GM23248 (cell line): ENCODE data around the gene SMTN. TPM values are rescaled to one million over a fixed set of nuclear protein-coding genes. Genes with fewer than 3 reads are reported as not detected.

Experiments used
- DNase-seq: peaks from one replicate; pipeline ENCODE4 v3.0.0-alpha.2; 2015
- H2AFZ ChIP-seq: fragments of 200-600 bp; sonication (generic); 2 replicates; pipeline ENCODE4 v1.6.1; 2016; ENCODE audit warnings: antibody characterized with exemption
- H3F3A ChIP-seq: fragments of 200-600 bp; sonication (generic); 2 replicates; pipeline ENCODE4 v1.6.1; 2016; ENCODE audit warnings: mild to moderate bottlenecking, antibody characterized with exemption, mixed run types; ENCODE audit not compliant: insufficient read depth
- H3K27ac ChIP-seq: fragments of 200-600 bp; sonication (generic); 2 replicates; pipeline ENCODE4 v1.5.1; 2016; ENCODE audit warnings: mild to moderate bottlenecking
- H3K27me3 ChIP-seq: fragments of 200-600 bp; sonication (generic); replicated peaks from 2 replicates; pipeline ENCODE4 v1.6.1; 2016; ENCODE audit warnings: mild to moderate bottlenecking; ENCODE audit not compliant: insufficient read depth
- H3K36me3 ChIP-seq: fragments of 200-600 bp; sonication (generic); 2 replicates; pipeline ENCODE4 v1.6.1; 2016; ENCODE audit warnings: low read depth, mild to moderate bottlenecking
- H3K4me1 ChIP-seq: fragments of 200-600 bp; sonication (generic); 2 replicates; pipeline ENCODE4 v1.6.1; 2016; ENCODE audit warnings: mild to moderate bottlenecking; ENCODE audit not compliant: insufficient read depth
- H3K4me2 ChIP-seq: fragments of 200-600 bp; sonication (generic); one replicate; pipeline ENCODE4 v1.6.1; 2016; ENCODE audit warnings: mild to moderate bottlenecking; ENCODE audit not compliant: unreplicated experiment
- H3K4me3 ChIP-seq: fragments of 200-600 bp; sonication (generic); 2 replicates; pipeline ENCODE4 v1.5.1; 2016; ENCODE audit warnings: mild to moderate bottlenecking
- H3K79me2 ChIP-seq: fragments of 200-600 bp; sonication (generic); 2 replicates; pipeline ENCODE4 v1.6.1; 2016; ENCODE audit warnings: mild to moderate bottlenecking; ENCODE audit not compliant: insufficient read depth
- H3K9ac ChIP-seq: fragments of 200-600 bp; sonication (generic); 2 replicates; pipeline ENCODE4 v1.6.1; 2016; ENCODE audit warnings: mild to moderate bottlenecking
- H3K9me2 ChIP-seq: fragments of 200-600 bp; sonication (generic); 2 replicates; pipeline ENCODE4 v1.6.1; 2016; ENCODE audit warnings: mixed run types, mild to moderate bottlenecking, moderate library complexity; ENCODE audit not compliant: insufficient read depth
- H3K9me3 ChIP-seq: fragments of 200-600 bp; sonication (generic); one replicate; pipeline ENCODE4 v1.6.1; 2017; ENCODE audit warnings: low read depth
- H4K20me1 ChIP-seq: fragments of 200-600 bp; sonication (generic); 2 replicates; pipeline ENCODE4 v1.6.0; 2016; ENCODE audit not compliant: insufficient read depth
- EZH2 ChIP-seq: fragments of 200-600 bp; sonication (generic); IDR thresholded peaks from 2 replicates; pipeline ENCODE4 v1.6.1; 2018; ENCODE audit warnings: antibody characterized with exemption, mild to moderate bottlenecking; ENCODE audit not compliant: insufficient read depth, poor library complexity, severe bottlenecking
- EZH2phosphoT487 ChIP-seq: fragments of 200-600 bp; sonication (generic); IDR thresholded peaks from 2 replicates; pipeline ENCODE4 v1.6.1; 2018; ENCODE audit warnings: antibody characterized with exemption, moderate library complexity, mild to moderate bottlenecking, low read depth; ENCODE audit not compliant: insufficient read depth
- WGBS, 2 experiments: methylation state at CpG; one replicate each; pipeline ENCODE4 v1.1.6; 2015 to 2017; ENCODE audit warnings: low lambda C conversion rate in 2 of 2, low coverage in 1 of 2; ENCODE audit errors: missing lambda C conversion rate in 2 of 2; 5-methylcytosine and 5-hydroxymethylcytosine counted together
- in situ Hi-C: fragments of 300-500 bp; cut with MboI; formaldehyde crosslinking; loops from 2 replicates; pipeline ENCODE4 v1.15.0; 2020
- polyA plus RNA-seq: library from polyadenylated mRNA; unstranded; fragments of >200 nt; fragmentation: Nextera tagmentation; extraction: Ambion mirVana; gene quantifications from 2 replicates; pipeline ENCODE4 v1.2.1, GENCODE V29; 2016
- total RNA-seq: library from RNA; depleted of rRNA; stranded (reverse); fragments of >200 nt; shearing (Covaris generic); gene quantifications from 2 replicates; pipeline ENCODE4 v1.2.3, GENCODE V29; 2014

SMTN gene
- total and polyA plus RNA-seq, 2 experiments from 2014 or later: 96.7 to 160 TPM

GRCh38 chr22:31048570-31048969 is 32.5 kb upstream of the SMTN start:
- no peak overlapping the region for H2AFZ ChIP-seq
- H3K4me3 ChIP-seq: no peak overlapping the region
- no peaks in the 10 kb centered on the region for H3K36me3 ChIP-seq
- DNase-seq: no peak
- no peaks in the 10 kb centered on the region for H3K79me2 ChIP-seq
- H3K4me1 ChIP-seq: no peaks in the 10 kb centered on the region
- H4K20me1 ChIP-seq: no peaks in the 10 kb centered on the region
- in situ Hi-C loops: no loop called here
- no peak overlapping the region for H3K27ac ChIP-seq
- no peaks in the 10 kb centered on the region for H3K27me3 ChIP-seq
- H3K9me3 ChIP-seq: no peaks in the 10 kb centered on the region
- no peak overlapping the region for H3K4me2 ChIP-seq
- H3F3A ChIP-seq: no peaks in the 10 kb centered on the region
- H3K9ac ChIP-seq: no peak overlapping the region
- WGBS, 2 experiments: 93 to 96% methylated on average over 4 of the region's 4 CpGs
- TF ChIP-seq EZH2phosphoT487 (no peak), EZH2 (no peak)
- H3K9me2 ChIP-seq: no peaks in the 10 kb centered on the region

GRCh38 chr22:31049815-31050420 is 31.2 kb upstream of the SMTN start:
- no peaks in the 10 kb centered on the region for H3K79me2 ChIP-seq
- no peaks in the 10 kb centered on the region for H3K36me3 ChIP-seq
- in situ Hi-C loops: no loop called here
- TF ChIP-seq EZH2phosphoT487 (no peak), EZH2 (no peak)
- no peak for DNase-seq
- no peak overlapping the region for H3K9ac ChIP-seq
- no peaks in the 10 kb centered on the region for H3K9me2 ChIP-seq
- no peaks in the 10 kb centered on the region for H3K27me3 ChIP-seq
- peaks cover 2% of the 10 kb centered on the region; the same call in 1 of the 2 replicates for H3K4me1 ChIP-seq
- WGBS, 2 experiments: 71 to 88% methylated on average over 3 of the region's 3 CpGs
- no peak overlapping the region for H3K4me2 ChIP-seq
- H2AFZ ChIP-seq: no peak overlapping the region
- H3K27ac ChIP-seq: no peak overlapping the region
- no peaks in the 10 kb centered on the region for H4K20me1 ChIP-seq
- H3K4me3 ChIP-seq: no peak overlapping the region
- no peaks in the 10 kb centered on the region for H3F3A ChIP-seq
- H3K9me3 ChIP-seq: no peaks in the 10 kb centered on the region

GRCh38 chr22:31055117-31055634 is 25.9 kb upstream of the SMTN start:
- no peaks in the 10 kb centered on the region for H3K9me2 ChIP-seq
- no peaks in the 10 kb centered on the region for H3K36me3 ChIP-seq
- DNase-seq: no peak
- peak overlapping the region; percentile 41 for H3K27ac ChIP-seq
- no peaks in the 10 kb centered on the region for H4K20me1 ChIP-seq
- no peak overlapping the region for H3K4me3 ChIP-seq
- no peaks in the 10 kb centered on the region for H3K9me3 ChIP-seq
- H3K9ac ChIP-seq: peak overlapping the region; percentile 48
- 42 to 43% methylated on average over 5 of the region's 5 CpGs for WGBS, 2 experiments
- H2AFZ ChIP-seq: peak overlapping the region; percentile 74
- TF ChIP-seq EZH2 (no peak), EZH2phosphoT487 (no peak)
- in situ Hi-C loops: no loop called here
- H3K79me2 ChIP-seq: no peaks in the 10 kb centered on the region
- no peaks in the 10 kb centered on the region for H3F3A ChIP-seq
- H3K4me1 ChIP-seq: peaks cover 15% of the 10 kb centered on the region
- peak overlapping the region; percentile 27 for H3K4me2 ChIP-seq
- no peaks in the 10 kb centered on the region for H3K27me3 ChIP-seq

- H3K27ac ChIP-seq: peak overlapping the region; percentile 41
- H3K9ac ChIP-seq: peak overlapping the region; percentile 48; the same call in 1 of the 2 replicates
- H3K4me2 ChIP-seq: peak overlapping the region; percentile 27
These were observed 25.4 kb upstream of the SMTN start for GRCh38 chr22:31055635-31056159.

More at GRCh38 chr22:31055635-31056159, 25.4 kb upstream of the SMTN start:
- peaks cover 15% of the 10 kb centered on the region for H3K4me1 ChIP-seq
- H4K20me1 ChIP-seq: no peaks in the 10 kb centered on the region
- H3F3A ChIP-seq: no peaks in the 10 kb centered on the region
- in situ Hi-C loops: no loop called here
- H3K27me3 ChIP-seq: no peaks in the 10 kb centered on the region
- H3K79me2 ChIP-seq: no peaks in the 10 kb centered on the region
- H2AFZ ChIP-seq: peak overlapping the region; percentile 74
- no peaks in the 10 kb centered on the region for H3K9me2 ChIP-seq
- H3K9me3 ChIP-seq: no peaks in the 10 kb centered on the region
- peak; percentile 99 for DNase-seq
- no peak overlapping the region for H3K4me3 ChIP-seq
- no peak for TF ChIP-seq EZH2phosphoT487
- TF ChIP-seq EZH2: no peak
- H3K36me3 ChIP-seq: no peaks in the 10 kb centered on the region
- 19 to 20% methylated on average over 13 of the region's 13 CpGs for WGBS, 2 experiments
